Breast epithelium (tissue), 4 donors: ENCODE measurements around the gene KCNH2. TPM values are rescaled to one million over a fixed set of nuclear protein-coding genes. Genes with fewer than 3 reads are reported as not detected.

Experiments used
- DNase-seq, 2 donors: peaks; one replicate each; pipeline ENCODE4 v3.0.0-alpha.2; 2019; ENCODE audit warnings: low spot score in 2 of 2
- H3K27ac ChIP-seq, 2 donors: fragments of 200-600 bp; sonication (generic) in 1 of 2; one replicate each; pipeline ENCODE4 v1.5.1; 2016 to 2019; ENCODE audit warnings: mild to moderate bottlenecking in 1 of 2
- H3K27me3 ChIP-seq, 2 donors: fragments of 200-600 bp; sonication (generic) in 1 of 2; one replicate each; pipeline versions ENCODE4 v1.5.1 to v1.6.0; 2017 to 2019; ENCODE audit warnings: control low read depth in 1 of 2, mild to moderate bottlenecking in 1 of 2
- H3K36me3 ChIP-seq: fragments of 200-600 bp; one replicate; pipeline ENCODE4 v1.5.1; 2019
- H3K4me1 ChIP-seq, 2 donors: fragments of 200-600 bp; sonication (generic); one replicate each; pipeline ENCODE4 v1.5.1; 2016 to 2019; ENCODE audit warnings: control low read depth in 1 of 2
- H3K4me3 ChIP-seq, 3 donors: fragments of 200-600 bp; sonication (generic); 1 replicate in 2 of 3; 2 replicates in 1 of 3; pipeline ENCODE4 v1.5.1; 2016 to 2019; ENCODE audit warnings: mild to moderate bottlenecking in 3 of 3, moderate library complexity in 2 of 3
- H3K9me3 ChIP-seq, 2 donors: fragments of 200-600 bp; sonication (generic) in 1 of 2; one replicate each; pipeline ENCODE4 v1.5.1; 2016 to 2019; ENCODE audit warnings: control low read depth in 1 of 2
- POLR2A ChIP-seq: fragments of 450-650 bp; IDR thresholded peaks from one replicate; pipeline ENCODE4 v1.6.1; 2016; ENCODE audit warnings: antibody characterized with exemption, mild to moderate bottlenecking, moderate library complexity
- POLR2AphosphoS5 ChIP-seq, 3 donors: sonication (generic); formaldehyde crosslinking; IDR thresholded peaks; one replicate each; pipeline ENCODE4 v1.6.1; 2017; ENCODE audit warnings: antibody characterized with exemption in 3 of 3
- intact Hi-C: fragments of 100-400 bp; cut with DNase I; formaldehyde crosslinking; loops from one replicate; pipeline ENCODE4 v1.15.1; 2023; ENCODE audit warnings: low total_unique reads
- total RNA-seq, 3 donors: library from RNA; depleted of rRNA; stranded (reverse); fragments of >200 nt; gene quantifications; one replicate each; pipeline ENCODE4 v1.1.0, GENCODE V29; 2016
- TF ChIP-seq, protein P1 (sequence below), 3 donors: fragments of 450-650 bp; IDR thresholded peaks; one replicate each; pipeline ENCODE4 v1.5.1; 2016 to 2017; ENCODE audit warnings: antibody characterized with exemption in 3 of 3, mild to moderate bottlenecking in 3 of 3, moderate library complexity in 3 of 3

The KCNH2 gene
- total RNA-seq, 3 donors from 2014 or later, result under 0.01 to 0.29 (median 0.16) TPM

GRCh38 chr7:150895809-150896208, 82.3 kb downstream of the KCNH2 start:
- TF ChIP-seq POLR2A (no peak), POLR2AphosphoS5 (IDR thresholded peaks at IDR 0.05) (no peak)
- TF ChIP-seq, protein P1, sequence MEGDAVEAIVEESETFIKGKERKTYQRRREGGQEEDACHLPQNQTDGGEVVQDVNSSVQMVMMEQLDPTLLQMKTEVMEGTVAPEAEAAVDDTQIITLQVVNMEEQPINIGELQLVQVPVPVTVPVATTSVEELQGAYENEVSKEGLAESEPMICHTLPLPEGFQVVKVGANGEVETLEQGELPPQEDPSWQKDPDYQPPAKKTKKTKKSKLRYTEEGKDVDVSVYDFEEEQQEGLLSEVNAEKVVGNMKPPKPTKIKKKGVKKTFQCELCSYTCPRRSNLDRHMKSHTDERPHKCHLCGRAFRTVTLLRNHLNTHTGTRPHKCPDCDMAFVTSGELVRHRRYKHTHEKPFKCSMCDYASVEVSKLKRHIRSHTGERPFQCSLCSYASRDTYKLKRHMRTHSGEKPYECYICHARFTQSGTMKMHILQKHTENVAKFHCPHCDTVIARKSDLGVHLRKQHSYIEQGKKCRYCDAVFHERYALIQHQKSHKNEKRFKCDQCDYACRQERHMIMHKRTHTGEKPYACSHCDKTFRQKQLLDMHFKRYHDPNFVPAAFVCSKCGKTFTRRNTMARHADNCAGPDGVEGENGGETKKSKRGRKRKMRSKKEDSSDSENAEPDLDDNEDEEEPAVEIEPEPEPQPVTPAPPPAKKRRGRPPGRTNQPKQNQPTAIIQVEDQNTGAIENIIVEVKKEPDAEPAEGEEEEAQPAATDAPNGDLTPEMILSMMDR (IDR thresholded peaks at IDR 0.05), result no peak
- Histone ChIP-seq H3K27ac (no peak overlapping the region), H3K36me3 (no peaks in the 10 kb centered on the region)

More at GRCh38 chr7:150895809-150896208, 82.3 kb downstream of the KCNH2 start:
- DNase-seq, result no peak
- peaks cover 0 to 16% of the 10 kb centered on the region in 2 donors for H3K9me3 ChIP-seq
- H3K27me3 ChIP-seq, result peaks cover 0 to 11% of the 10 kb centered on the region in 2 donors
- no peak overlapping the region for H3K4me3 ChIP-seq
- no peaks in the 10 kb centered on the region for H3K4me1 ChIP-seq
- intact Hi-C loops, result loop anchor here (10.0 kb wide), 1 partner anchor 69 kb away; no protein-coding TSS in a partner anchor

Other genes with a start within 250 kb of the KCNH2 start
- 10 to 100 TPM; 18.7 to 36.0 (median 30.5) TPM for gene GIMAP5, start 240.9 kb downstream of the KCNH2 start, total RNA-seq
- 100 to 1,000 TPM in 1 of 3 donors, 10 to 100 TPM in 2; 49.1 to 105 (median 75.5) TPM for gene TMEM176B, start 178.0 kb downstream of the KCNH2 start, total RNA-seq
- 10 to 100 TPM; 28.3 to 66.5 (median 42.6) TPM for gene TMEM176A, start 177.6 kb downstream of the KCNH2 start, total RNA-seq
- gene AOC1, start 125.8 kb downstream of the KCNH2 start, total RNA-seq, result 1 to 10 TPM in 1 of 3 donors, not detected in 2; 2.3 TPM
- 10 to 100 TPM in 1 of 3 donors, 1 to 10 TPM in 2; 3.8 to 35.1 (median 5.1) TPM for gene NOS3, start 12.7 kb upstream of the KCNH2 start, total RNA-seq
- gene ATG9B, start 46.2 kb upstream of the KCNH2 start, total RNA-seq, result 1 to 10 TPM in 1 of 3 donors, under 1 TPM in 1, not detected in 1; 0.44 to 2.0 TPM
- 10 to 100 TPM; 14.7 to 19.3 (median 17.6) TPM for gene ABCB8, start 50.1 kb upstream of the KCNH2 start, total RNA-seq
- 1 to 10 TPM; 1.3 to 3.3 (median 2.3) TPM for gene ASIC3, start 70.2 kb upstream of the KCNH2 start, total RNA-seq
- gene CDK5, start 79.6 kb upstream of the KCNH2 start, total RNA-seq, result 1 to 10 TPM; 5.2 to 8.8 (median 8.6) TPM
- 100 to 1,000 TPM in 1 of 3 donors, 10 to 100 TPM in 2; 83.2 to 101 (median 92.8) TPM for gene SLC4A2, start 81.3 kb upstream of the KCNH2 start, total RNA-seq
- gene FASTK, start 102.5 kb upstream of the KCNH2 start, total RNA-seq, result 10 to 100 TPM; 45.6 to 63.5 (median 60.0) TPM
- 10 to 100 TPM; 32.1 to 36.1 (median 35.0) TPM for gene TMUB1, start 105.2 kb upstream of the KCNH2 start, total RNA-seq
- 10 to 100 TPM; 47.2 to 58.1 (median 55.1) TPM for gene AGAP3, start 108.2 kb upstream of the KCNH2 start, total RNA-seq
- not detected for gene GBX1, start 189.4 kb upstream of the KCNH2 start, total RNA-seq
- gene ASB10, start 208.9 kb upstream of the KCNH2 start, total RNA-seq, result not detected
- gene H2BK1, start 232.2 kb upstream of the KCNH2 start, total RNA-seq, result not detected
- 10 to 100 TPM; 35.6 to 58.7 (median 42.2) TPM for gene ABCF2, start 248.9 kb upstream of the KCNH2 start, total RNA-seq